CD14-positive monocyte (primary cell): ENCODE measurements around the gene MAML3. TPM values are rescaled to one million over a fixed set of nuclear protein-coding genes. Genes with fewer than 3 reads are reported as not detected.

Experiments used
- DNase-seq, 3 donors: peaks; one replicate each; pipeline ENCODE4 v3.0.0-alpha.2; 2011 to 2022
- H2AFZ ChIP-seq: 2 replicates; pipeline ENCODE4 v1.6.0; 2012; ENCODE audit warnings: mild to moderate bottlenecking, low read depth, low read length, inconsistent platforms; ENCODE audit not compliant: insufficient read depth, poor library complexity, severe bottlenecking
- H3K27ac ChIP-seq, 2 donors: 1 replicate in 1 of 2; 2 replicates in 1 of 2; pipeline ENCODE4 v1.5.1; 2012 to 2013; ENCODE audit warnings: low read length in 2 of 2, control low read depth in 1 of 2, inconsistent platforms in 1 of 2, low read depth in 1 of 2, mild to moderate bottlenecking in 1 of 2
- H3K27me3 ChIP-seq, 2 donors: one replicate each; pipeline versions ENCODE4 v1.6.0 to v1.6.1; 2011 to 2013; ENCODE audit warnings: low read length in 2 of 2; ENCODE audit not compliant: control insufficient read depth in 2 of 2, insufficient read depth in 2 of 2
- H3K36me3 ChIP-seq, 2 donors: replicated peaks in 1 of 2; 1 replicate in 1 of 2; 2 replicates in 1 of 2; pipeline versions ENCODE4 v1.5.1 to v1.6.1; 2012 to 2013; ENCODE audit warnings: low read length in 2 of 2, control low read depth in 1 of 2, inconsistent platforms in 1 of 2, mild to moderate bottlenecking in 1 of 2; ENCODE audit not compliant: insufficient read depth in 2 of 2, control insufficient read depth in 1 of 2
- H3K4me1 ChIP-seq, 2 donors: 1 replicate in 1 of 2; 2 replicates in 1 of 2; pipeline versions ENCODE4 v1.5.1 to v1.6.1; 2012 to 2013; ENCODE audit warnings: low read length in 2 of 2, control low read depth in 1 of 2, inconsistent platforms in 1 of 2, mild to moderate bottlenecking in 1 of 2, moderate library complexity in 1 of 2; ENCODE audit not compliant: insufficient read depth in 2 of 2, control insufficient read depth in 1 of 2
- H3K4me2 ChIP-seq: replicated peaks from 2 replicates; pipeline ENCODE3; 2012; ENCODE audit warnings: low read length, moderate library complexity, mild to moderate bottlenecking; ENCODE audit not compliant: poor library complexity, severe bottlenecking; ENCODE audit errors: extremely low read depth
- H3K4me3 ChIP-seq, 3 experiments: fragments of 200-600 bp in 1 of 3; sonication (generic) in 1 of 3; replicated peaks in 1 of 3; 1 replicate in 2 of 3; 2 replicates in 1 of 3; pipeline ENCODE4 v1.5.1; 2011 to 2013; ENCODE audit warnings: low read length in 3 of 3, mild to moderate bottlenecking in 3 of 3, control low read depth in 2 of 3, low read depth in 2 of 3, inconsistent platforms in 1 of 3, moderate library complexity in 1 of 3
- H3K79me2 ChIP-seq: 2 replicates; pipeline ENCODE4 v1.6.0; 2012; ENCODE audit warnings: mild to moderate bottlenecking, control low read depth, inconsistent platforms, low read length, moderate library complexity; ENCODE audit not compliant: insufficient read depth
- H3K9ac ChIP-seq: 2 replicates; pipeline ENCODE4 v1.6.0; 2017; ENCODE audit warnings: low read length, mild to moderate bottlenecking; ENCODE audit not compliant: insufficient read depth, poor library complexity, severe bottlenecking
- H3K9me3 ChIP-seq, 2 donors: replicated peaks in 1 of 2; 1 replicate in 1 of 2; 2 replicates in 1 of 2; pipeline versions ENCODE4 v1.5.1 to v1.6.1; 2012 to 2013; ENCODE audit warnings: low read length in 2 of 2, control low read depth in 1 of 2; ENCODE audit not compliant: control insufficient read depth in 1 of 2, insufficient read depth in 1 of 2
- H4K20me1 ChIP-seq: 2 replicates; pipeline ENCODE4 v1.6.0; 2012; ENCODE audit warnings: mild to moderate bottlenecking, low read length, control low read depth, moderate library complexity; ENCODE audit not compliant: insufficient read depth
- H3K27ac Mint-ChIP-seq, 7 donors: one replicate each; pipeline ENCODE4 v1.8.0; 2020; ENCODE audit warnings: mild to moderate bottlenecking in 7 of 7, mixed read lengths in 7 of 7, moderate library complexity in 6 of 7, inconsistent platforms in 2 of 7
- H3K27me3 Mint-ChIP-seq, 3 donors: one replicate each; pipeline ENCODE4 v1.8.0; 2021 to 2022; ENCODE audit warnings: low read depth in 3 of 3, mild to moderate bottlenecking in 3 of 3, mixed read lengths in 3 of 3, moderate library complexity in 3 of 3, inconsistent platforms in 1 of 3
- H3K36me3 Mint-ChIP-seq, 2 donors: one replicate each; pipeline ENCODE4 v1.8.0; 2020; ENCODE audit warnings: mixed read lengths in 2 of 2, inconsistent platforms in 1 of 2, mild to moderate bottlenecking in 1 of 2
- H3K4me1 Mint-ChIP-seq: one replicate; pipeline ENCODE4 v1.8.0; 2020; ENCODE audit warnings: mild to moderate bottlenecking, mixed read lengths
- H3K4me3 Mint-ChIP-seq, 2 donors: one replicate each; pipeline ENCODE4 v1.8.0; 2020; ENCODE audit warnings: mild to moderate bottlenecking in 2 of 2, mixed read lengths in 2 of 2, moderate library complexity in 1 of 2
- H3K9me3 Mint-ChIP-seq, 7 donors: one replicate each; pipeline ENCODE4 v1.8.0; 2020 to 2022; ENCODE audit warnings: mixed read lengths in 7 of 7, mild to moderate bottlenecking in 6 of 7, moderate library complexity in 6 of 7, inconsistent platforms in 2 of 7
- CTCF ChIP-seq: fragments of 200-600 bp; IDR thresholded peaks from one replicate; pipeline ENCODE4 v1.8.0; 2022; ENCODE audit warnings: antibody characterized with exemption, mild to moderate bottlenecking
- whole genome bisulfite sequencing: methylation state at CpG from one replicate; pipeline ENCODE4 v1.1.5; 2013; ENCODE audit warnings: missing lambda C conversion rate; ENCODE audit not compliant: insufficient coverage; 5-methylcytosine and 5-hydroxymethylcytosine counted together
- intact Hi-C, 2 donors: fragments of 100-400 bp; cut with micrococcal nuclease; formaldehyde crosslinking; loops; one replicate each; pipeline versions ENCODE4 v1.15.0 to v1.15.1; 2023
- polyA plus RNA-seq, 3 donors: library from polyadenylated mRNA; depleted of rRNA in 1 of 3; unstranded in 2 of 3; stranded (reverse) in 1 of 3; fragments of 300-500 nt in 2 of 3; fragments of >200 nt in 1 of 3; fragmentation: Illumina TruSeq in 2 of 3; gene quantifications; 1 replicate in 2 of 3; 2 replicates in 1 of 3; pipeline ENCODE4 v1.2.3, GENCODE V29; 2012 to 2021

The MAML3 gene
- polyA plus RNA-seq, 3 donors: 1.5 to 6.5 (median 2.3) TPM

- Histone ChIP-seq H3K4me2 (no peak overlapping the region), H4K20me1 (peaks cover 9% of the 10 kb centered on the region), H3K79me2 (peaks cover 3% of the 10 kb centered on the region), H3K4me1 (peaks cover 5 to 8% of the 10 kb centered on the region in 2 donors), H3K9ac (no peak overlapping the region), H3K9me3 (no peaks in the 10 kb centered on the region), H3K27ac (no peak overlapping the region), H3K36me3 (no peaks in the 10 kb centered on the region), H2AFZ (no peak overlapping the region), H3K27me3 (no peaks in the 10 kb centered on the region), H3K4me3 (no peak overlapping the region)
- Mint-ChIP-seq H3K36me3 (peaks cover 4 to 16% of the 10 kb centered on the region in 2 donors), H3K27me3 (peaks cover 0 to 2% (median 0%) of the 10 kb centered on the region in 3 donors), H3K9me3 (no peaks in the 10 kb centered on the region), H3K27ac (no peak overlapping the region), H3K4me3 (no peak overlapping the region), H3K4me1 (peaks cover 27% of the 10 kb centered on the region)
- no CpG with 5 or more reads among the region's 6 CpGs for WGBS
- DNase-seq: no peak
- intact Hi-C loops: no loop called here
- no peak for TF ChIP-seq CTCF
These were observed 404.6 kb downstream of the MAML3 start for GRCh38 chr4:139749338-139749737.

- intact Hi-C loops: no loop called here
- Histone ChIP-seq H3K4me3 (no peak overlapping the region), H2AFZ (no peak overlapping the region), H3K4me1 (peaks cover 21 to 27% of the 10 kb centered on the region in 2 donors), H3K4me2 (no peak overlapping the region), H3K36me3 (no peaks in the 10 kb centered on the region), H3K9me3 (no peaks in the 10 kb centered on the region), H3K27ac (no peak overlapping the region), H3K27me3 (no peaks in the 10 kb centered on the region), H4K20me1 (peaks cover 9% of the 10 kb centered on the region), H3K79me2 (no peaks in the 10 kb centered on the region), H3K9ac (no peak overlapping the region)
- peaks cover 0 to 2% (median 0%) of the 10 kb centered on the region in 3 donors for H3K27me3 Mint-ChIP-seq
- H3K4me1 Mint-ChIP-seq: peaks cover 47% of the 10 kb centered on the region
- peaks cover 7 to 18% of the 10 kb centered on the region in 2 donors for H3K36me3 Mint-ChIP-seq
- no peak for DNase-seq
- TF ChIP-seq CTCF: no peak
- WGBS: 71% methylated on average over 9 of the region's 12 CpGs
- no peaks in the 10 kb centered on the region for H3K9me3 Mint-ChIP-seq
- no peak overlapping the region for H3K27ac Mint-ChIP-seq
- no peak overlapping the region for H3K4me3 Mint-ChIP-seq
These were observed 407.4 kb downstream of the MAML3 start for GRCh38 chr4:139746431-139747171.
